Tibial artery (tissue), 4 donors: ENCODE results near the gene SMURF1.

Experiments
- DNase-seq, 2 donors: peaks; one replicate each; pipeline ENCODE4 v3.0.0-alpha.2; 2019
- H3K27ac ChIP-seq, 2 donors: fragments of 200-600 bp; sonication (generic) in 1 of 2; 1 replicate in 1 of 2; 2 replicates in 1 of 2; pipeline ENCODE4 v1.5.1; 2018 to 2019; ENCODE audit warnings: mild to moderate bottlenecking in 1 of 2
- H3K27me3 ChIP-seq, 2 donors: fragments of 200-600 bp; sonication (generic) in 1 of 2; one replicate each; pipeline versions ENCODE4 v1.5.1 to v1.6.0; 2016 to 2019
- H3K36me3 ChIP-seq, 3 donors: fragments of 200-600 bp; sonication (generic) in 2 of 3; one replicate each; pipeline ENCODE4 v1.5.1; 2016 to 2019; ENCODE audit warnings: mild to moderate bottlenecking in 2 of 3
- H3K4me1 ChIP-seq, 4 donors: fragments of 200-600 bp; sonication (generic) in 2 of 4; 1 replicate in 3 of 4; 2 replicates in 1 of 4; pipeline ENCODE4 v1.5.1; 2016 to 2019
- H3K4me3 ChIP-seq, 2 donors: fragments of 200-600 bp; sonication (generic) in 1 of 2; 1 replicate in 1 of 2; 2 replicates in 1 of 2; pipeline ENCODE4 v1.5.1; 2018 to 2019; ENCODE audit warnings: mild to moderate bottlenecking in 2 of 2
- H3K9me3 ChIP-seq, 3 donors: fragments of 200-600 bp; sonication (generic) in 1 of 3; one replicate each; pipeline ENCODE4 v1.5.1; 2016 to 2019
- intact Hi-C: fragments of 100-400 bp; cut with DNase I; formaldehyde crosslinking; loops from one replicate; pipeline ENCODE4 v1.15.0; 2023; ENCODE audit warnings: low total_unique reads
- TF ChIP-seq, protein P1 (sequence below), 2 experiments: fragments of 200-600 bp in 1 of 2; fragments of 450-650 bp in 1 of 2; IDR thresholded peaks; one replicate each; pipeline ENCODE4 v1.5.1; 2017 to 2019; ENCODE audit warnings: antibody characterized with exemption in 2 of 2, mild to moderate bottlenecking in 1 of 2, moderate library complexity in 1 of 2

SMURF1 gene

DNA sequence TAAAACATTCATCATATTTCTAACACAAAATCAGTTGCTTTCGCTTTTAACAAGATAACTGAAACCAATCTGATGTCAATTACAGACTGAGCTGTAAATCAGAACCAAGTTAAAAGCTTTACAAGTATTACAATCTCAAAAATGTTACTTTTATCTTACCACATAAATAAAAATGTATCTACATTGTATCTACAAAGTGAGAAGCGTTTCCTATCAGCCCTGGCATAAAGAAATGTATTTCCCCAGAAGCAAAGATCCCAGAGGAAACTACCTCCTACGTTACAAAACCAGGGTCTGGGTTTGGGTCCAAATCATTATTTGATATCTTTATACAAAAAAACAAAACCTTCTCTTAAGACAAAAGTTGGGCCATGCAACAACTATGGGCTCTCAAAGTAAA, 2.6 kb downstream of the SMURF1 start:
- Histone ChIP-seq H3K27ac (peak overlapping the region; percentile 95 to 100), H3K36me3 (no peaks in the 10 kb centered on the region), H3K4me1 (peaks cover 0 to 65% (median 35%) of the 10 kb centered on the region in 4 donors), H3K27me3 (no peaks in the 10 kb centered on the region), H3K4me3 (peak overlapping the region; percentile 92 to 100), H3K9me3 (no peaks in the 10 kb centered on the region)
- DNase-seq, result no peak
- intact Hi-C loops, result loop anchor here (5.0 kb wide), 2 partner anchors 99 to 171 kb away; no protein-coding TSS in a partner anchor
- TF ChIP-seq, protein P1, sequence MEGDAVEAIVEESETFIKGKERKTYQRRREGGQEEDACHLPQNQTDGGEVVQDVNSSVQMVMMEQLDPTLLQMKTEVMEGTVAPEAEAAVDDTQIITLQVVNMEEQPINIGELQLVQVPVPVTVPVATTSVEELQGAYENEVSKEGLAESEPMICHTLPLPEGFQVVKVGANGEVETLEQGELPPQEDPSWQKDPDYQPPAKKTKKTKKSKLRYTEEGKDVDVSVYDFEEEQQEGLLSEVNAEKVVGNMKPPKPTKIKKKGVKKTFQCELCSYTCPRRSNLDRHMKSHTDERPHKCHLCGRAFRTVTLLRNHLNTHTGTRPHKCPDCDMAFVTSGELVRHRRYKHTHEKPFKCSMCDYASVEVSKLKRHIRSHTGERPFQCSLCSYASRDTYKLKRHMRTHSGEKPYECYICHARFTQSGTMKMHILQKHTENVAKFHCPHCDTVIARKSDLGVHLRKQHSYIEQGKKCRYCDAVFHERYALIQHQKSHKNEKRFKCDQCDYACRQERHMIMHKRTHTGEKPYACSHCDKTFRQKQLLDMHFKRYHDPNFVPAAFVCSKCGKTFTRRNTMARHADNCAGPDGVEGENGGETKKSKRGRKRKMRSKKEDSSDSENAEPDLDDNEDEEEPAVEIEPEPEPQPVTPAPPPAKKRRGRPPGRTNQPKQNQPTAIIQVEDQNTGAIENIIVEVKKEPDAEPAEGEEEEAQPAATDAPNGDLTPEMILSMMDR (IDR thresholded peaks at IDR 0.05), result no peak

DNA sequence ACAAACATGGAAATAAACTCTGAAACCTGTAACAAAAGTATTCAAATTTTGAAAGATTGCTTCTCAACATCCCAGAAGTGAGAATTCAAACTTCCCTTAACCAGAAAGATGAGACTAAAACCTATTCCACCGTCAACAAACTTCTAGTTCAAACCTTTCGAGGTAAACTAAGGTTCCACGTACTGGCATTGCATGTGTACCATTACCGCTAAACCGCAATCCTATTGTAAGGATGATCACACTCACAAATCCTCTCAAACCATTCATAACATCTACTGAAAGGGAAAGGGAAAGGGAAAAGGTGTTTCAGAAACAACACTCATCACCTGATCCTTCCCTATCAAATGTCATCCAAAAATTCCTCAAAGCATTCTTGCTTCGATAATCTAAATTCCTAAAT, 3.1 kb downstream of the SMURF1 start:
- H3K4me1 ChIP-seq, result peaks cover 0 to 70% (median 38%) of the 10 kb centered on the region in 4 donors
- peak overlapping the region; percentile 92 to 100 for H3K4me3 ChIP-seq
- intact Hi-C loops, result loop anchor here (5.0 kb wide), 2 partner anchors 99 to 171 kb away; no protein-coding TSS in a partner anchor
- no peaks in the 10 kb centered on the region for H3K27me3 ChIP-seq
- H3K36me3 ChIP-seq, result no peaks in the 10 kb centered on the region
- peak overlapping the region; percentile 95 to 100 for H3K27ac ChIP-seq
- no peaks in the 10 kb centered on the region for H3K9me3 ChIP-seq
- TF ChIP-seq, protein P1 (IDR thresholded peaks at IDR 0.05), result no peak
- DNase-seq, result no peak

GRCh38 chr7:99139036-99139435, 4.9 kb downstream of the SMURF1 start:
- Histone ChIP-seq H3K27me3 (no peaks in the 10 kb centered on the region), H3K4me3 (peak overlapping the region in 1 of 2 donors; percentile 6), H3K4me1 (peaks cover 0 to 79% (median 46%) of the 10 kb centered on the region in 4 donors), H3K9me3 (no peaks in the 10 kb centered on the region), H3K36me3 (no peaks in the 10 kb centered on the region), H3K27ac (peak overlapping the region; percentile 95 to 100)
- intact Hi-C loops, result no loop called here
- no peak for DNase-seq
- TF ChIP-seq, protein P1 (IDR thresholded peaks at IDR 0.05), result no peak

- TF ChIP-seq, protein P1 (IDR thresholded peaks at IDR 0.05), result no peak
- Histone ChIP-seq H3K27ac (peak overlapping the region; percentile 95 to 100), H3K9me3 (no peaks in the 10 kb centered on the region), H3K4me3 (peak overlapping the region; percentile 19 to 36), H3K36me3 (no peaks in the 10 kb centered on the region), H3K27me3 (no peaks in the 10 kb centered on the region), H3K4me1 (peaks cover 0 to 93% (median 58%) of the 10 kb centered on the region in 4 donors)
- intact Hi-C loops, result no loop called here
- DNase-seq, result no peak
Measured at GRCh38 chr7:99137411-99138180, 6.3 kb downstream of the SMURF1 start.

DNA sequence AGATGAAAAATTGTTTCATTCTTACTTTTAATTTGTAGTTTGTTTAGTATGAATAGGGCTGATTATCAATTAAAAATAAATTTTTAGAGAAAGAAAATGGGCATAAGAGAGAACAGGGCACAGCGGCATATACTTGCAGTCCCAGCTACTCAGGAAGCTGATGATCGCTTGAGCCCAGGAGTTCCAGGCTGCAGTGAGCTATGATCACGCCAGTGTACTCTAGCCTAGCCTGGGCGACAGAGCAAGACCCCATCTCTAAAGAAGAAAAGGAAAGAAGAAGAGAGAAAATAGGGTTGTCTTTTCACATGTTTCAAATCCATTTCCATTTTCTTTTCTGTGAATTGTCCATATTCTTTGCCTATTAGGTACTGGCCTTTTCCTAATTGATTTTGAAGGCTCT, 8.0 kb downstream of the SMURF1 start:
- Histone ChIP-seq H3K4me1 (peaks cover 0 to 100% (median 69%) of the 10 kb centered on the region in 4 donors), H3K27ac (peak overlapping the region; percentile 95 to 100)

More for the DNA sequence above, 8.0 kb downstream of the SMURF1 start:
- H3K27me3 ChIP-seq, result no peaks in the 10 kb centered on the region
- H3K4me3 ChIP-seq, result no peak overlapping the region
- TF ChIP-seq, protein P1 (IDR thresholded peaks at IDR 0.05), result no peak
- intact Hi-C loops, result no loop called here
- H3K36me3 ChIP-seq, result no peaks in the 10 kb centered on the region
- H3K9me3 ChIP-seq, result no peaks in the 10 kb centered on the region
- no peak for DNase-seq
